Liver (tissue), 9 donors: ENCODE results near the gene GRK3. TPM values are rescaled to one million over a fixed set of nuclear protein-coding genes. Genes with fewer than 3 reads are reported as not detected.

Experiments
- DNase-seq: peaks from one replicate; pipeline ENCODE4 v3.0.0-alpha.2; 2017; ENCODE audit warnings: low spot score
- H3K27ac ChIP-seq, 2 donors: one replicate each; pipeline ENCODE4 v1.7.0; 2013; ENCODE audit warnings: inconsistent platforms in 2 of 2, low read length in 2 of 2, control low read depth in 1 of 2, low read depth in 1 of 2, mild to moderate bottlenecking in 1 of 2
- H3K27me3 ChIP-seq, 4 donors: one replicate each; pipeline versions ENCODE4 v1.6.1 to v1.7.0; 2013; ENCODE audit warnings: low read length in 3 of 4, inconsistent platforms in 1 of 4, mild to moderate bottlenecking in 1 of 4, moderate library complexity in 1 of 4; ENCODE audit not compliant: control insufficient read depth in 4 of 4, insufficient read depth in 4 of 4
- H3K36me3 ChIP-seq, 4 donors: one replicate each; pipeline versions ENCODE4 v1.6.1 to v1.7.0; 2013; ENCODE audit warnings: low read length in 3 of 4, mild to moderate bottlenecking in 3 of 4, low read depth in 1 of 4, moderate library complexity in 1 of 4; ENCODE audit not compliant: control insufficient read depth in 4 of 4, insufficient read depth in 3 of 4
- H3K4me1 ChIP-seq, 4 donors: one replicate each; pipeline versions ENCODE4 v1.6.1 to v1.7.0; 2013; ENCODE audit warnings: low read length in 3 of 4, mild to moderate bottlenecking in 3 of 4, moderate library complexity in 1 of 4; ENCODE audit not compliant: control insufficient read depth in 4 of 4, insufficient read depth in 4 of 4
- H3K4me3 ChIP-seq, 3 donors: one replicate each; pipeline versions ENCODE4 v1.6.1 to v1.7.0; 2013; ENCODE audit warnings: low read length in 3 of 3, control low read depth in 1 of 3, low read depth in 1 of 3, mild to moderate bottlenecking in 1 of 3
- H3K9ac ChIP-seq, 2 donors: one replicate each; pipeline ENCODE4 v1.7.0; 2013; ENCODE audit warnings: low read length in 2 of 2, mild to moderate bottlenecking in 2 of 2, moderate library complexity in 2 of 2, control low read depth in 1 of 2, low read depth in 1 of 2
- H3K9me3 ChIP-seq, 4 donors: one replicate each; pipeline versions ENCODE4 v1.6.1 to v1.7.0; 2013; ENCODE audit warnings: low read length in 3 of 4; ENCODE audit not compliant: control insufficient read depth in 4 of 4
- ATF3 ChIP-seq: IDR thresholded peaks from 2 replicates; pipeline ENCODE4 v1.6.1; 2016; ENCODE audit warnings: antibody characterized with exemption
- EGR1 ChIP-seq, 2 donors: IDR thresholded peaks; 2 replicates each; pipeline ENCODE4 v1.6.1; 2016 to 2018; ENCODE audit warnings: antibody characterized with exemption in 2 of 2, low read depth in 2 of 2
- FOXA1 ChIP-seq: IDR thresholded peaks from 2 replicates; pipeline ENCODE4 v1.6.1; 2016; ENCODE audit warnings: antibody characterized with exemption
- GABPA ChIP-seq, 2 donors: IDR thresholded peaks in 1 of 2; conservative IDR thresholded peaks in 1 of 2; 2 replicates each; pipeline ENCODE4 v1.6.1; 2016; ENCODE audit warnings: antibody characterized with exemption in 2 of 2, mild to moderate bottlenecking in 1 of 2, moderate library complexity in 1 of 2
- HNF4A ChIP-seq, 2 donors: conservative IDR thresholded peaks; 2 replicates each; pipeline ENCODE4 v1.6.1; 2016; ENCODE audit warnings: antibody characterized with exemption in 2 of 2, mild to moderate bottlenecking in 2 of 2
- HNF4G ChIP-seq: IDR thresholded peaks from 2 replicates; pipeline ENCODE4 v1.6.1; 2016; ENCODE audit warnings: antibody characterized with exemption
- JUND ChIP-seq, 2 donors: IDR thresholded peaks; 2 replicates each; pipeline ENCODE4 v1.6.1; 2016; ENCODE audit warnings: antibody characterized with exemption in 2 of 2
- NR2F2 ChIP-seq: IDR thresholded peaks from 2 replicates; pipeline ENCODE4 v1.6.1; 2016; ENCODE audit warnings: antibody characterized with exemption
- RAD21 ChIP-seq, 2 donors: IDR thresholded peaks; 2 replicates each; pipeline ENCODE4 v1.6.1; 2016; ENCODE audit warnings: antibody characterized with exemption in 2 of 2, mild to moderate bottlenecking in 2 of 2
- REST ChIP-seq: IDR thresholded peaks from 2 replicates; pipeline ENCODE4 v1.6.1; 2016; ENCODE audit warnings: antibody characterized with exemption, mild to moderate bottlenecking
- RXRA ChIP-seq, 2 donors: IDR thresholded peaks; 2 replicates each; pipeline ENCODE4 v1.6.1; 2017 to 2018; ENCODE audit warnings: antibody characterized with exemption in 2 of 2, mild to moderate bottlenecking in 1 of 2
- SP1 ChIP-seq: IDR thresholded peaks from 2 replicates; pipeline ENCODE4 v1.6.1; 2018; ENCODE audit warnings: antibody characterized with exemption, mild to moderate bottlenecking
- YY1 ChIP-seq: IDR thresholded peaks from 2 replicates; pipeline ENCODE4 v1.6.1; 2016; ENCODE audit warnings: antibody characterized with exemption, mild to moderate bottlenecking
- ZBTB33 ChIP-seq: IDR thresholded peaks from 2 replicates; pipeline ENCODE4 v1.6.1; 2016; ENCODE audit warnings: antibody characterized with exemption
- WGBS: extraction: QIAGEN DNeasy Blood & Tissue Kit; methylation state at CpG from one replicate; pipeline ENCODE4 v1.1.7; 2013; 5-methylcytosine and 5-hydroxymethylcytosine counted together
- polyA plus RNA-seq, 2 donors: library from polyadenylated mRNA; stranded (reverse) in 1 of 2; unstranded in 1 of 2; fragments of 200-250 nt in 1 of 2; fragments of >200 nt in 1 of 2; fragmentation: Nextera tagmentation in 1 of 2; extraction: Ambion mirVana in 1 of 2; gene quantifications; one replicate each; pipeline versions ENCODE4 v1.2.1 to v1.2.3, GENCODE V29; 2013 to 2015
- total RNA-seq, 2 donors: library from RNA; depleted of rRNA; stranded (reverse); fragments of >200 nt; gene quantifications; one replicate each; pipeline ENCODE4 v1.2.3, GENCODE V29; 2014
- donor health status: healthy.
- donor health status: healthy.
- donor health status: healthy.
- donor health status: healthy.
- donor health status: healthy.

The GRK3 gene
- total and polyA plus RNA-seq, 4 donors: 0.79 to 6.5 (median 2.4) TPM

- no peak for DNase-seq
- Histone ChIP-seq H3K9me3 (no peaks in the 10 kb centered on the region), H3K9ac (no peak overlapping the region), H3K36me3 (no peaks in the 10 kb centered on the region), H3K4me1 (no peaks in the 10 kb centered on the region), H3K4me3 (no peak overlapping the region), H3K27me3 (no peaks in the 10 kb centered on the region), H3K27ac (no peak overlapping the region)
- 93% methylated on average over 6 of the region's 6 CpGs for WGBS
- TF ChIP-seq HNF4A (conservative IDR thresholded peaks at IDR 0.05) (no peak), REST (no peak), RAD21 (IDR thresholded peaks at IDR 0.05) (no peak), JUND (IDR thresholded peaks at IDR 0.05) (no peak), NR2F2 (no peak), YY1 (no peak), HNF4G (no peak), SP1 (no peak)
Observed at GRCh38 chr22:25711491-25711890, 147.0 kb downstream of the GRK3 start.

- 91% methylated on average over 7 of the region's 7 CpGs for WGBS
- H3K4me3 ChIP-seq: no peak overlapping the region
- no peaks in the 10 kb centered on the region for H3K4me1 ChIP-seq
- TF ChIP-seq YY1: no peak
- TF ChIP-seq EGR1 (IDR thresholded peaks at IDR 0.05; ENCODE audit: low read depth in 2 of 2): no peak
- no peak for TF ChIP-seq FOXA1
- no peak for TF ChIP-seq ZBTB33
- H3K9me3 ChIP-seq: no peaks in the 10 kb centered on the region
- DNase-seq: no peak
- no peak overlapping the region for H3K27ac ChIP-seq
- H3K36me3 ChIP-seq: no peaks in the 10 kb centered on the region
- H3K9ac ChIP-seq: no peak overlapping the region
- H3K27me3 ChIP-seq: no peaks in the 10 kb centered on the region
Observed at GRCh38 chr22:25712661-25713400, 148.4 kb downstream of the GRK3 start.

GRCh38 chr22:25714070-25714469 lies 149.6 kb downstream of the GRK3 start:
- H3K36me3 ChIP-seq: no peaks in the 10 kb centered on the region
- H3K9ac ChIP-seq: no peak overlapping the region
- H3K27me3 ChIP-seq: no peaks in the 10 kb centered on the region
- TF ChIP-seq ATF3: no peak
- TF ChIP-seq SP1: no peak
- no peak for TF ChIP-seq REST
- no peak for TF ChIP-seq HNF4G
- no peak for TF ChIP-seq RXRA (IDR thresholded peaks at IDR 0.05)
- TF ChIP-seq GABPA (IDR thresholded peaks at IDR 0.05 in 1 of 2, conservative IDR thresholded peaks at IDR 0.05 in 1 of 2): no peak
- no peak for TF ChIP-seq ZBTB33
- TF ChIP-seq NR2F2: no peak
- no peak for TF ChIP-seq YY1
- no peaks in the 10 kb centered on the region for H3K9me3 ChIP-seq
- no peak overlapping the region for H3K27ac ChIP-seq
- 94% methylated on average over 7 of the region's 7 CpGs for WGBS
- no peak for DNase-seq
- H3K4me3 ChIP-seq: no peak overlapping the region
- no peaks in the 10 kb centered on the region for H3K4me1 ChIP-seq
